Uterus (tissue), 2 donors: Measurements from ENCODE around the gene BTBD16.

Source experiments
- POLR2A ChIP-seq, 2 donors: fragments of 450-650 bp; IDR thresholded peaks; one replicate each; pipeline ENCODE4 v1.6.1; 2016; ENCODE audit warnings: antibody characterized with exemption in 2 of 2, mild to moderate bottlenecking in 1 of 2, moderate library complexity in 1 of 2
- TF ChIP-seq, protein P1 (sequence below), 4 experiments: fragments of 200-600 bp in 2 of 4; fragments of 450-650 bp in 2 of 4; sonication (generic) in 2 of 4; IDR thresholded peaks; one replicate each; pipeline ENCODE4 v1.5.1; 2016 to 2019; ENCODE audit warnings: antibody characterized with exemption in 4 of 4, mild to moderate bottlenecking in 2 of 4, moderate library complexity in 1 of 4

DNA sequence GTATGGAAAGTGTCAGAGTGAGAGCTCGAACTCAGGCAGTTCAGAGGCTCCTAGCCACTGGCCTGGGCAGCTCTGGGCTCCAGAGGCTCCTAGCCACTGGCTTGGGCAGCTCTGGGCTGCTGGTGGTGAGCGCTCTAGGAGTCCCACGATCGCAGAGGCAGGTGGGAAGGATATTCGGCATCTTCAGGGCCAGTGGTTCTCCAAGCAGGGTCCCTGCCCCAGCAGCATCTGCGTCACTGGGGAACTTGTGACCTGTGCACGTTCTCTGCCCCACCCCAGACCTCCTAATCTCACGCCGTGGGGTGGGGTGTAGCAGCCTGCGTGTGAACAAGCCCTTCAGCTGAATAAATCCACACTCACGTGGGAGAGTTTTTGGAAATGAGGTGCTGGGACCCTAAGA, 25.2 kb upstream of the BTBD16 start:
- TF ChIP-seq, protein P1, sequence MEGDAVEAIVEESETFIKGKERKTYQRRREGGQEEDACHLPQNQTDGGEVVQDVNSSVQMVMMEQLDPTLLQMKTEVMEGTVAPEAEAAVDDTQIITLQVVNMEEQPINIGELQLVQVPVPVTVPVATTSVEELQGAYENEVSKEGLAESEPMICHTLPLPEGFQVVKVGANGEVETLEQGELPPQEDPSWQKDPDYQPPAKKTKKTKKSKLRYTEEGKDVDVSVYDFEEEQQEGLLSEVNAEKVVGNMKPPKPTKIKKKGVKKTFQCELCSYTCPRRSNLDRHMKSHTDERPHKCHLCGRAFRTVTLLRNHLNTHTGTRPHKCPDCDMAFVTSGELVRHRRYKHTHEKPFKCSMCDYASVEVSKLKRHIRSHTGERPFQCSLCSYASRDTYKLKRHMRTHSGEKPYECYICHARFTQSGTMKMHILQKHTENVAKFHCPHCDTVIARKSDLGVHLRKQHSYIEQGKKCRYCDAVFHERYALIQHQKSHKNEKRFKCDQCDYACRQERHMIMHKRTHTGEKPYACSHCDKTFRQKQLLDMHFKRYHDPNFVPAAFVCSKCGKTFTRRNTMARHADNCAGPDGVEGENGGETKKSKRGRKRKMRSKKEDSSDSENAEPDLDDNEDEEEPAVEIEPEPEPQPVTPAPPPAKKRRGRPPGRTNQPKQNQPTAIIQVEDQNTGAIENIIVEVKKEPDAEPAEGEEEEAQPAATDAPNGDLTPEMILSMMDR (IDR thresholded peaks at IDR 0.05), result no peak
- no peak for TF ChIP-seq POLR2A (IDR thresholded peaks at IDR 0.05)
